SK-N-SH (cell line): ENCODE data around the gene BLZF1. TPM values are rescaled to one million over a fixed set of nuclear protein-coding genes. Genes with fewer than 3 reads are reported as not detected.

ENCODE experiments used
- CTCF ChIA-PET: fragments of 300-600, 350-600 bp; formaldehyde crosslinking; extraction: SDS; loops from one replicate; lab custom pipeline; 2021; lab: Yijun Ruan, JAX
- POLR2A ChIA-PET: fragments of 350-600 bp; sonication (Branson Sonifier 250); formaldehyde crosslinking; extraction: SDS; loops from one replicate; lab custom pipeline; 2020; ENCODE audit warnings: antibody characterized with exemption, inconsistent platforms; lab: Yijun Ruan, JAX
- DNase-seq: peaks from one replicate; pipeline ENCODE4 v3.0.0; 2012
- H2AFZ ChIP-seq: fragments of 200-600 bp; sonication (generic); 2 replicates; pipeline ENCODE4 v1.8.1; 2016; ENCODE audit warnings: antibody characterized with exemption, mild to moderate bottlenecking, low read depth
- H3F3A ChIP-seq: fragments of 200-600 bp; sonication (generic); replicated peaks from 2 replicates; pipeline ENCODE3; 2016; ENCODE audit warnings: antibody characterized with exemption, mild to moderate bottlenecking; ENCODE audit not compliant: insufficient read depth
- H3K27ac ChIP-seq, 2 experiments: fragments of 200-500 bp in 1 of 2; fragments of 200-600 bp in 1 of 2; sonication (Bioruptor generic) in 1 of 2; sonication (generic), shearing (Covaris generic) in 1 of 2; 2 replicates each; pipeline versions ENCODE4 v1.5.1 to v1.6.1; 2014 to 2016; ENCODE audit warnings: low read depth in 2 of 2, inconsistent platforms in 1 of 2, low read length in 1 of 2, mild to moderate bottlenecking in 1 of 2, mixed read lengths in 1 of 2
- H3K27me3 ChIP-seq: fragments of 200-600 bp; sonication (generic), shearing (Covaris generic); 2 replicates; pipeline ENCODE4 v1.6.1; 2016; ENCODE audit warnings: mixed run types; ENCODE audit not compliant: insufficient read depth
- H3K36me3 ChIP-seq, 2 experiments: fragments of 200-500 bp in 1 of 2; fragments of 200-600 bp in 1 of 2; sonication (Bioruptor generic) in 1 of 2; sonication (generic) in 1 of 2; replicated peaks in 1 of 2; 2 replicates each; pipeline versions ENCODE3 to v1.5.1; 2014 to 2016; ENCODE audit warnings: low read length in 1 of 2, mild to moderate bottlenecking in 1 of 2; ENCODE audit not compliant: insufficient read depth in 2 of 2, control insufficient read depth in 1 of 2
- H3K4me1 ChIP-seq, 2 experiments: fragments of 200-500 bp in 1 of 2; fragments of 200-600 bp in 1 of 2; sonication (Bioruptor generic) in 1 of 2; sonication (generic), shearing (Covaris generic) in 1 of 2; 2 replicates each; pipeline versions ENCODE4 v1.5.1 to v1.6.1; 2014 to 2016; ENCODE audit warnings: low read depth in 1 of 2, low read length in 1 of 2, mixed run types in 1 of 2; ENCODE audit not compliant: insufficient read depth in 2 of 2, control insufficient read depth in 1 of 2
- H3K4me2 ChIP-seq: fragments of 200-600 bp; sonication (generic), shearing (Covaris generic); 2 replicates; pipeline ENCODE4 v1.6.1; 2017; ENCODE audit warnings: mixed run types
- H3K4me3 ChIP-seq, 2 experiments: fragments of 200-500 bp in 1 of 2; fragments of 200-600 bp in 1 of 2; sonication (Bioruptor generic) in 1 of 2; sonication (generic), shearing (Covaris generic) in 1 of 2; 2 replicates each; pipeline versions ENCODE4 v1.5.1 to v1.8.1; 2014 to 2016; ENCODE audit warnings: low read depth in 2 of 2, inconsistent platforms in 1 of 2, low read length in 1 of 2, mild to moderate bottlenecking in 1 of 2, mixed read lengths in 1 of 2, moderate library complexity in 1 of 2
- H3K79me2 ChIP-seq: fragments of 200-600 bp; sonication (generic); 2 replicates; pipeline ENCODE4 v1.8.1; 2017; ENCODE audit warnings: mild to moderate bottlenecking; ENCODE audit not compliant: insufficient read depth
- H3K9ac ChIP-seq: fragments of 200-600 bp; sonication (generic); 2 replicates; pipeline ENCODE4 v1.6.1; 2017; ENCODE audit warnings: mixed run types
- H3K9me2 ChIP-seq: fragments of 200-600 bp; sonication (generic); 2 replicates; pipeline ENCODE4 v1.6.1; 2017; ENCODE audit warnings: mixed run types
- H3K9me3 ChIP-seq: fragments of 200-600 bp; sonication (generic); 2 replicates; pipeline ENCODE4 v1.6.1; 2017; ENCODE audit warnings: mixed run types, mild to moderate bottlenecking, moderate library complexity
- H4K20me1 ChIP-seq: fragments of 200-600 bp; sonication (generic); 2 replicates; pipeline ENCODE4 v1.6.1; 2017; ENCODE audit warnings: mild to moderate bottlenecking, mixed run types; ENCODE audit not compliant: insufficient read depth
- CTCF ChIP-seq: fragments of 200-600 bp; sonication (generic); IDR thresholded peaks from 2 replicates; pipeline ENCODE4 v1.6.1; 2017; ENCODE audit warnings: antibody characterized with exemption, mild to moderate bottlenecking, moderate library complexity
- ELF1 ChIP-seq: IDR thresholded peaks from 2 replicates; pipeline ENCODE4 v1.4.0; 2012
- EP300 ChIP-seq, 2 experiments: IDR thresholded peaks; 2 replicates each; pipeline versions ENCODE4 v1.4.0 to v1.6.1; 2012; ENCODE audit warnings: borderline replicate concordance in 1 of 2, low read depth in 1 of 2, low read length in 1 of 2
- FOSL2 ChIP-seq: IDR thresholded peaks from 2 replicates; pipeline ENCODE4 v1.4.0; 2012; ENCODE audit warnings: low read depth, mild to moderate bottlenecking, moderate library complexity, borderline replicate concordance
- JUND ChIP-seq: IDR thresholded peaks from 2 replicates; pipeline ENCODE4 v1.4.0; 2012
- MEF2A ChIP-seq: IDR thresholded peaks from 2 replicates; pipeline ENCODE4 v1.4.0; 2012; ENCODE audit warnings: low read depth, borderline replicate concordance
- MXI1 ChIP-seq: IDR thresholded peaks from 2 replicates; pipeline ENCODE4 v1.6.1; 2012; ENCODE audit warnings: mild to moderate bottlenecking, low read depth, low read length, improper control_type of control experiment
- RAD21 ChIP-seq: IDR thresholded peaks from 2 replicates; pipeline ENCODE4 v1.6.1; 2012; ENCODE audit warnings: mild to moderate bottlenecking, low read length
- SIN3A ChIP-seq: IDR thresholded peaks from 2 replicates; pipeline ENCODE4 v1.6.1; 2012; ENCODE audit warnings: low read depth, mild to moderate bottlenecking, low read length, moderate library complexity, borderline replicate concordance
- SMC3 ChIP-seq: IDR thresholded peaks from 2 replicates; pipeline ENCODE4 v1.6.1; 2012; ENCODE audit warnings: low read depth, low read length, improper control_type of control experiment
- TAF1 ChIP-seq: IDR thresholded peaks from 2 replicates; pipeline ENCODE4 v1.6.1; 2012; ENCODE audit warnings: low read depth, mild to moderate bottlenecking, low read length, moderate library complexity, borderline replicate concordance
- TCF12 ChIP-seq: IDR thresholded peaks from 2 replicates; pipeline ENCODE4 v1.4.0; 2012
- TEAD4 ChIP-seq: IDR thresholded peaks from 2 replicates; pipeline ENCODE4 v1.4.0; 2012; ENCODE audit warnings: mild to moderate bottlenecking, borderline replicate concordance; ENCODE audit not compliant: insufficient read depth
- YY1 ChIP-seq: IDR thresholded peaks from 2 replicates; pipeline ENCODE4 v1.4.0; 2012; ENCODE audit warnings: low read depth, mild to moderate bottlenecking
- WGBS: methylation state at CpG from one replicate; pipeline ENCODE4 v1.1.6; 2017; ENCODE audit warnings: low lambda C conversion rate; 5-methylcytosine and 5-hydroxymethylcytosine counted together
- polyA plus RNA-seq, 3 experiments: library from polyadenylated mRNA; depleted of rRNA; stranded (reverse); fragments of >200 nt; gene quantifications; 2 replicates each; pipeline ENCODE4 v1.2.3, GENCODE V29; 2012
- TF ChIP-seq, protein P1 (sequence below): IDR thresholded peaks from 2 replicates; pipeline ENCODE4 v1.6.1; 2012; ENCODE audit warnings: mild to moderate bottlenecking, low read depth, low read length, moderate library complexity
- TF ChIP-seq, protein P2 (sequence below): fragments of 150-350 bp; IDR thresholded peaks from 2 replicates; pipeline ENCODE4 v1.6.1; 2016; ENCODE audit warnings: mild to moderate bottlenecking, low read depth, low read length
- TF ChIP-seq, protein P3 (sequence below): fragments of 150-350 bp; IDR thresholded peaks from 2 replicates; pipeline ENCODE4 v1.6.1; 2017; ENCODE audit warnings: antibody characterized with exemption, low read length, low read depth, borderline replicate concordance
- TF ChIP-seq, protein P4 (sequence below): IDR thresholded peaks from 2 replicates; pipeline ENCODE4; 2012

BLZF1 gene
- polyA plus RNA-seq, 1 of the 3 experiments (the other 2 are of a cell fraction): 9.5 TPM

DNA sequence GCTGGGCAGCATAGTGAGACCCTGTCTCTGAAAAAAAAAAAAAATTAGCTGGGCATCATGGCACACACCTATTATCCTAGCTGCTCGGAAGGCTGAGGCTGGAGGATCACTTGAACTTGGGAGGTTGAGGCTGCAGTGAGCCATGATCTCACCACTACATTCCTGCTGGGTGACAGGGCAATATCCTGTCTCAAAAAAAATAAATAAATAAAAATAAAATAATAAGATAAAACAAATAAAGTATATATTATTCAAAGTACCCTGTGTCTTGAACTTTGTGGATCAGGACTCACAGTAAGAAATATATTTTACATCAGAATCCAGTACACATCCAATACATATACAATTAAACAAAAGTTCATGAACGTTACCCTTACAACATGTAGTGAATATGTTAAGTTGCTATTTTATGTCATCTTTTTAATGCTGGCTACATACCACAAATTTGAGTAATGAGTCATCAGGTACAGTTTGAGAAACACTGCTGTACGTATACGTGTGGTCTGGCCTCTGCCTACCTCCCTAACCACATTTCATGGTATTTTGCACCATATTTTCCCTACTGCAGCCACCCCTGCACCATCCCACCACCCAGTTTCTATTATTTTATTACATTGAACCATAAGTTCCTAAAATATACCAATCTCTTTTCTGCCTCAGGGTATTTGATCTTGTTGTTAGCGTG is 4.8 kb upstream of the BLZF1 start:
- peaks cover 12% of the 10 kb centered on the region for H3F3A ChIP-seq
- H4K20me1 ChIP-seq: no peaks in the 10 kb centered on the region
- no peak overlapping the region for H3K4me3 ChIP-seq
- H3K79me2 ChIP-seq: peaks cover 77% of the 10 kb centered on the region
- ChIA-PET POLR2A (no interaction called here), CTCF (interaction anchor here (1.4 to 1.9 kb wide), 2 partner anchors 760 to 1020 kb away, joined by 5 to 6 read pairs; no protein-coding TSS in a partner anchor)
- no peaks in the 10 kb centered on the region for H3K9me2 ChIP-seq
- no peaks in the 10 kb centered on the region for H3K9me3 ChIP-seq
- DNase-seq: no peak
- peak; percentile 57; the same call in 1 of the 2 replicates for TF ChIP-seq FOSL2
- TF ChIP-seq EP300 (IDR thresholded peaks at IDR 0.05; ENCODE audit: borderline replicate concordance in 1 of 2, low read depth in 1 of 2, low read length in 1 of 2): no peak
- TF ChIP-seq SIN3A: no peak
- TF ChIP-seq, protein P1, sequence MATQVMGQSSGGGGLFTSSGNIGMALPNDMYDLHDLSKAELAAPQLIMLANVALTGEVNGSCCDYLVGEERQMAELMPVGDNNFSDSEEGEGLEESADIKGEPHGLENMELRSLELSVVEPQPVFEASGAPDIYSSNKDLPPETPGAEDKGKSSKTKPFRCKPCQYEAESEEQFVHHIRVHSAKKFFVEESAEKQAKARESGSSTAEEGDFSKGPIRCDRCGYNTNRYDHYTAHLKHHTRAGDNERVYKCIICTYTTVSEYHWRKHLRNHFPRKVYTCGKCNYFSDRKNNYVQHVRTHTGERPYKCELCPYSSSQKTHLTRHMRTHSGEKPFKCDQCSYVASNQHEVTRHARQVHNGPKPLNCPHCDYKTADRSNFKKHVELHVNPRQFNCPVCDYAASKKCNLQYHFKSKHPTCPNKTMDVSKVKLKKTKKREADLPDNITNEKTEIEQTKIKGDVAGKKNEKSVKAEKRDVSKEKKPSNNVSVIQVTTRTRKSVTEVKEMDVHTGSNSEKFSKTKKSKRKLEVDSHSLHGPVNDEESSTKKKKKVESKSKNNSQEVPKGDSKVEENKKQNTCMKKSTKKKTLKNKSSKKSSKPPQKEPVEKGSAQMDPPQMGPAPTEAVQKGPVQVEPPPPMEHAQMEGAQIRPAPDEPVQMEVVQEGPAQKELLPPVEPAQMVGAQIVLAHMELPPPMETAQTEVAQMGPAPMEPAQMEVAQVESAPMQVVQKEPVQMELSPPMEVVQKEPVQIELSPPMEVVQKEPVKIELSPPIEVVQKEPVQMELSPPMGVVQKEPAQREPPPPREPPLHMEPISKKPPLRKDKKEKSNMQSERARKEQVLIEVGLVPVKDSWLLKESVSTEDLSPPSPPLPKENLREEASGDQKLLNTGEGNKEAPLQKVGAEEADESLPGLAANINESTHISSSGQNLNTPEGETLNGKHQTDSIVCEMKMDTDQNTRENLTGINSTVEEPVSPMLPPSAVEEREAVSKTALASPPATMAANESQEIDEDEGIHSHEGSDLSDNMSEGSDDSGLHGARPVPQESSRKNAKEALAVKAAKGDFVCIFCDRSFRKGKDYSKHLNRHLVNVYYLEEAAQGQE: no peak
- TF ChIP-seq JUND: peak; percentile 58
- H3K9ac ChIP-seq: peak overlapping the region; percentile 18; the same call in 1 of the 2 replicates
- peaks cover 12 to 17% of the 10 kb centered on the region in 2 experiments; a peak in 3 of 4 replicates for H3K4me1 ChIP-seq
- WGBS: 43% methylated on average over 5 of the region's 5 CpGs
- peak overlapping the region; percentile 35; the same call in 1 of the 2 replicates for H3K4me2 ChIP-seq
- no peaks in the 10 kb centered on the region for H3K27me3 ChIP-seq
- H3K27ac ChIP-seq: peak overlapping the region; percentile 64 to 77
- peak overlapping the region; percentile 11; the same call in 1 of the 2 replicates for H2AFZ ChIP-seq
- peaks cover 5 to 18% of the 10 kb centered on the region in 2 experiments for H3K36me3 ChIP-seq

DNA sequence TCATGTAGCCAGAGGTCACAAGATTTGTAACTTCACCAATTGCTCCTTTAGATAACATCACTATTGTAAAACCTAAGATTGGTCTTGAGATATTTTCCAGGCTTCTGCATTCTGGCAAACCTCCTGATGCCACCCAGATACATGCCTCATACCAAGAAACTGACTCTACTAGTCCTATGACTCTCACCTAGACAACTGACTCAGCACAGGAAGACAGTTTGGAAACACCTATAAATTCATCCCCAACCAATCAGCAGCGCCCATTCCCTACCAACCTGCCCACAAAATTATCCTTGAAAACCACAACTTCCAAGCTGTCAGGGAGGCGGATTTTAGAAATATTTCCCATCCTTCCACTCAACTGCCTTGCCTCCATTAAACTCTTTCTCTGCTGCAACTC is 3.0 kb upstream of the BLZF1 start:
- H3K79me2 ChIP-seq: peaks cover 85% of the 10 kb centered on the region
- POLR2A ChIA-PET: no interaction called here
- H3K9ac ChIP-seq: no peak overlapping the region
- H3K9me3 ChIP-seq: no peaks in the 10 kb centered on the region
- no peak overlapping the region for H2AFZ ChIP-seq
- H4K20me1 ChIP-seq: no peaks in the 10 kb centered on the region
- no peak overlapping the region for H3K4me2 ChIP-seq
- H3K9me2 ChIP-seq: no peaks in the 10 kb centered on the region
- 98% methylated on average over 2 of the region's 2 CpGs for WGBS
- no peak overlapping the region for H3K27ac ChIP-seq
- CTCF ChIA-PET: interaction anchor here (1.2 kb wide), 1 partner anchor 761 kb away, joined by 3 read pairs; no protein-coding TSS in a partner anchor
- H3K27me3 ChIP-seq: no peaks in the 10 kb centered on the region
- H3K4me1 ChIP-seq: peaks cover 12 to 26% of the 10 kb centered on the region in 2 experiments; a peak in 3 of 4 replicates
- no peak overlapping the region for H3K4me3 ChIP-seq
- no peak for DNase-seq
- H3F3A ChIP-seq: peaks cover 12% of the 10 kb centered on the region
- H3K36me3 ChIP-seq: peaks cover 3 to 13% of the 10 kb centered on the region in 2 experiments
- TF ChIP-seq RAD21: no peak
- no peak for TF ChIP-seq ELF1
- TF ChIP-seq, protein P2, sequence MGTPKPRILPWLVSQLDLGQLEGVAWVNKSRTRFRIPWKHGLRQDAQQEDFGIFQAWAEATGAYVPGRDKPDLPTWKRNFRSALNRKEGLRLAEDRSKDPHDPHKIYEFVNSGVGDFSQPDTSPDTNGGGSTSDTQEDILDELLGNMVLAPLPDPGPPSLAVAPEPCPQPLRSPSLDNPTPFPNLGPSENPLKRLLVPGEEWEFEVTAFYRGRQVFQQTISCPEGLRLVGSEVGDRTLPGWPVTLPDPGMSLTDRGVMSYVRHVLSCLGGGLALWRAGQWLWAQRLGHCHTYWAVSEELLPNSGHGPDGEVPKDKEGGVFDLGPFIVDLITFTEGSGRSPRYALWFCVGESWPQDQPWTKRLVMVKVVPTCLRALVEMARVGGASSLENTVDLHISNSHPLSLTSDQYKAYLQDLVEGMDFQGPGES: no peak
- TF ChIP-seq, protein P3, sequence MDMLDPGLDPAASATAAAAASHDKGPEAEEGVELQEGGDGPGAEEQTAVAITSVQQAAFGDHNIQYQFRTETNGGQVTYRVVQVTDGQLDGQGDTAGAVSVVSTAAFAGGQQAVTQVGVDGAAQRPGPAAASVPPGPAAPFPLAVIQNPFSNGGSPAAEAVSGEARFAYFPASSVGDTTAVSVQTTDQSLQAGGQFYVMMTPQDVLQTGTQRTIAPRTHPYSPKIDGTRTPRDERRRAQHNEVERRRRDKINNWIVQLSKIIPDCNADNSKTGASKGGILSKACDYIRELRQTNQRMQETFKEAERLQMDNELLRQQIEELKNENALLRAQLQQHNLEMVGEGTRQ: no peak
- TF ChIP-seq CTCF: no peak
- no peak for TF ChIP-seq YY1
- no peak for TF ChIP-seq SMC3
- TF ChIP-seq SIN3A: no peak
- no peak for TF ChIP-seq MXI1
- no peak for TF ChIP-seq TAF1
- no peak for TF ChIP-seq MEF2A
- TF ChIP-seq TCF12: no peak
- TF ChIP-seq, protein P4, sequence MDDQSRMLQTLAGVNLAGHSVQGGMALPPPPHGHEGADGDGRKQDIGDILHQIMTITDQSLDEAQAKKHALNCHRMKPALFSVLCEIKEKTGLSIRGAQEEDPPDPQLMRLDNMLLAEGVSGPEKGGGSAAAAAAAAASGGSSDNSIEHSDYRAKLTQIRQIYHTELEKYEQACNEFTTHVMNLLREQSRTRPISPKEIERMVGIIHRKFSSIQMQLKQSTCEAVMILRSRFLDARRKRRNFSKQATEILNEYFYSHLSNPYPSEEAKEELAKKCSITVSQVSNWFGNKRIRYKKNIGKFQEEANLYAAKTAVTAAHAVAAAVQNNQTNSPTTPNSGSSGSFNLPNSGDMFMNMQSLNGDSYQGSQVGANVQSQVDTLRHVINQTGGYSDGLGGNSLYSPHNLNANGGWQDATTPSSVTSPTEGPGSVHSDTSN: no peak
- no peak for TF ChIP-seq TEAD4
